Brain microvascular endothelial cell (primary cell): ENCODE data around the gene COX8A.
A peak's percentile ranks its signal among the peaks of the same experiment; 100 is the strongest.
"Not testable (repeated sequence)": the region's sequence is repeated elsewhere in the genome, so short reads cannot be mapped to it uniquely, and the experiment has no call there.

Experiments
- DNase-seq: peaks from one replicate; pipeline ENCODE4 v3.0.0-alpha.2; 2020
- H3K27ac ChIP-seq: fragments of 250-450 bp; sonication (Bioruptor Pico); 2 replicates; pipeline ENCODE4 v1.5.1; 2020; ENCODE audit warnings: mild to moderate bottlenecking, moderate library complexity
- H3K27me3 ChIP-seq: fragments of 250-450 bp; sonication (Bioruptor Pico); replicated peaks from 2 replicates; pipeline ENCODE4 v1.5.1; 2020; ENCODE audit warnings: mild to moderate bottlenecking
- H3K36me3 ChIP-seq: fragments of 250-450 bp; sonication (Bioruptor Pico); replicated peaks from 2 replicates; pipeline ENCODE4 v1.5.1; 2020; ENCODE audit warnings: mild to moderate bottlenecking
- H3K4me3 ChIP-seq: 2 replicates; pipeline ENCODE4 v1.5.1; 2011; ENCODE audit warnings: low read depth, mild to moderate bottlenecking, control low read depth, low read length, moderate library complexity
- CTCF ChIP-seq: IDR thresholded peaks from 2 replicates; pipeline ENCODE4 v1.5.1; 2011; ENCODE audit warnings: low read depth, mild to moderate bottlenecking, moderate library complexity, low read length, control low read depth, inconsistent platforms; ENCODE audit errors: missing control alignments
- in situ Hi-C: cut with HindIII; loops from 2 replicates; pipeline ENCODE4 v1.10.0; 2017; ENCODE audit warnings: low sequenced_read_pairs, low pct_ligation_motif_present

Gene COX8A

GRCh38 chr11:63958008-63958407, 16.4 kb upstream of the COX8A start:
- H3K27ac ChIP-seq: no peak overlapping the region
- TF ChIP-seq CTCF: no peak
- peaks cover 25% of the 10 kb centered on the region for H3K36me3 ChIP-seq
- no peak for DNase-seq
- H3K27me3 ChIP-seq: no peaks in the 10 kb centered on the region
- in situ Hi-C loops: no loop called here
- no peak overlapping the region for H3K4me3 ChIP-seq

GRCh38 chr11:63961608-63962412, 12.6 kb upstream of the COX8A start:
- no peak for TF ChIP-seq CTCF
- DNase-seq: peak; percentile 35
- H3K36me3 ChIP-seq: no peaks in the 10 kb centered on the region
- no peak overlapping the region for H3K4me3 ChIP-seq
- in situ Hi-C loops: no loop called here
- H3K27me3 ChIP-seq: no peaks in the 10 kb centered on the region
- no peak overlapping the region for H3K27ac ChIP-seq

GRCh38 chr11:63963895-63964294, 10.5 kb upstream of the COX8A start:
- H3K36me3 ChIP-seq, H3K27ac ChIP-seq, H3K27me3 ChIP-seq, H3K4me3 ChIP-seq, in situ Hi-C loops, DNase-seq: not testable (repeated sequence)

- in situ Hi-C loops: no loop called here
- DNase-seq: no peak
- no peaks in the 10 kb centered on the region for H3K36me3 ChIP-seq
- H3K27ac ChIP-seq: no peak overlapping the region
- H3K4me3 ChIP-seq: no peak overlapping the region
- H3K27me3 ChIP-seq: no peaks in the 10 kb centered on the region
- no peak for TF ChIP-seq CTCF
These were observed 8.0 kb upstream of the COX8A start for GRCh38 chr11:63966444-63966843.

- H3K36me3 ChIP-seq: no peaks in the 10 kb centered on the region
These were observed 5.0 kb upstream of the COX8A start for GRCh38 chr11:63969461-63969860.

GRCh38 chr11:63970902-63971301, 3.5 kb upstream of the COX8A start:
- Histone ChIP-seq H3K27ac (no peak overlapping the region), H3K27me3 (no peaks in the 10 kb centered on the region), H3K36me3 (no peaks in the 10 kb centered on the region), H3K4me3 (no peak overlapping the region)
- TF ChIP-seq CTCF: no peak
- in situ Hi-C loops: no loop called here
- DNase-seq: no peak

More at GRCh38 chr11:63969461-63969860, 5.0 kb upstream of the COX8A start:
- in situ Hi-C loops: no loop called here
- Histone ChIP-seq H3K27ac (no peak overlapping the region), H3K27me3 (no peaks in the 10 kb centered on the region), H3K4me3 (no peak overlapping the region)
- DNase-seq: no peak
- no peak for TF ChIP-seq CTCF

- H3K27me3 ChIP-seq, DNase-seq, in situ Hi-C loops, H3K36me3 ChIP-seq, H3K27ac ChIP-seq: not testable (repeated sequence)
- H3K4me3 ChIP-seq: peak overlapping the region; percentile 29
These were observed 535 bp upstream of the COX8A start for GRCh38 chr11:63973912-63974258.
